H9 (cell line): Measurements from ENCODE around the gene MAMDC4. TPM values are rescaled to one million over a fixed set of nuclear protein-coding genes. Genes with fewer than 3 reads are reported as not detected.

Source experiments
- DNase-seq: peaks from one replicate; pipeline ENCODE4 v3.0.0-alpha.2; 2017
- H2AFZ ChIP-seq: one replicate; pipeline ENCODE4 v1.6.1; 2013; ENCODE audit warnings: mild to moderate bottlenecking, low read length, control low read depth, moderate library complexity
- H2AK5ac ChIP-seq: 2 replicates; pipeline ENCODE4 v1.6.1; 2013; ENCODE audit warnings: low read length, control low read depth, mixed read lengths; ENCODE audit not compliant: insufficient read length
- H2BK120ac ChIP-seq: one replicate; pipeline ENCODE4 v1.6.1; 2013; ENCODE audit warnings: low read depth, mild to moderate bottlenecking, low read length, control low read depth, inconsistent platforms; ENCODE audit not compliant: poor library complexity, severe bottlenecking
- H2BK12ac ChIP-seq: 2 replicates; pipeline ENCODE4 v1.6.1; 2013; ENCODE audit warnings: low read length, control low read depth, mixed read lengths, low read depth; ENCODE audit not compliant: insufficient read length
- H2BK15ac ChIP-seq: 2 replicates; pipeline ENCODE4 v1.6.1; 2013; ENCODE audit warnings: low read depth, low read length, control low read depth
- H2BK20ac ChIP-seq: one replicate; pipeline ENCODE4 v1.6.1; 2013; ENCODE audit warnings: low read depth, mild to moderate bottlenecking, low read length, control low read depth, inconsistent platforms; ENCODE audit not compliant: poor library complexity, severe bottlenecking
- H2BK5ac ChIP-seq: 2 replicates; pipeline ENCODE4 v1.6.1; 2013; ENCODE audit warnings: low read length, control low read depth, mixed read lengths; ENCODE audit not compliant: insufficient read length
- H3K14ac ChIP-seq: 2 replicates; pipeline ENCODE4 v1.6.1; 2013; ENCODE audit warnings: low read length, control low read depth; ENCODE audit not compliant: insufficient read depth
- H3K18ac ChIP-seq: 2 replicates; pipeline ENCODE4 v1.6.1; 2013; ENCODE audit warnings: low read depth, mild to moderate bottlenecking, mixed read lengths, low read length, control low read depth; ENCODE audit not compliant: insufficient read length
- H3K23ac ChIP-seq: 2 replicates; pipeline ENCODE4 v1.6.1; 2013; ENCODE audit warnings: low read length, control low read depth, mixed read lengths, low read depth; ENCODE audit not compliant: insufficient read length
- H3K23me2 ChIP-seq: 2 replicates; pipeline ENCODE4 v1.6.1; 2013; ENCODE audit warnings: low read depth, mild to moderate bottlenecking, mixed read lengths, low read length, control low read depth; ENCODE audit not compliant: insufficient read length, poor library complexity, severe bottlenecking
- H3K27ac ChIP-seq: 2 replicates; pipeline ENCODE4 v1.5.1; 2013; ENCODE audit warnings: low read length, control low read depth, mixed read lengths, low read depth; ENCODE audit not compliant: insufficient read length
- H3K27me3 ChIP-seq: 2 replicates; pipeline ENCODE4 v1.6.1; 2013; ENCODE audit warnings: low read length, control low read depth, inconsistent platforms; ENCODE audit not compliant: insufficient read depth
- H3K4ac ChIP-seq: 2 replicates; pipeline ENCODE4 v1.6.1; 2013; ENCODE audit warnings: low read depth, mild to moderate bottlenecking, control low read depth, inconsistent platforms, low read length, moderate library complexity
- H3K4me1 ChIP-seq: 2 replicates; pipeline ENCODE4 v1.6.1; 2013; ENCODE audit warnings: low read length, control low read depth, inconsistent platforms; ENCODE audit not compliant: insufficient read depth
- H3K4me2 ChIP-seq: 2 replicates; pipeline ENCODE4 v1.6.1; 2013; ENCODE audit warnings: low read length, control low read depth, mixed read lengths; ENCODE audit not compliant: insufficient read length, insufficient read depth
- H3K56ac ChIP-seq: 2 replicates; pipeline ENCODE4 v1.6.1; 2013; ENCODE audit warnings: low read depth, mild to moderate bottlenecking, mixed read lengths, low read length, control low read depth; ENCODE audit not compliant: insufficient read length
- H3K79me1 ChIP-seq: 2 replicates; pipeline ENCODE4 v1.6.1; 2013; ENCODE audit warnings: low read depth, mild to moderate bottlenecking, moderate library complexity, low read length, control low read depth, inconsistent platforms; ENCODE audit not compliant: insufficient read depth, poor library complexity, severe bottlenecking
- H3K79me2 ChIP-seq: 2 replicates; pipeline ENCODE4 v1.6.1; 2013; ENCODE audit warnings: low read length, control low read depth, inconsistent platforms; ENCODE audit not compliant: insufficient read depth
- H3K9ac ChIP-seq: 2 replicates; pipeline ENCODE4 v1.6.1; 2013; ENCODE audit warnings: low read length, control low read depth, mixed read lengths; ENCODE audit not compliant: insufficient read length; ENCODE audit errors: extremely low read depth
- H3K9me3 ChIP-seq: one replicate; pipeline ENCODE4 v1.6.1; 2013; ENCODE audit warnings: low read depth, low read length, inconsistent platforms; ENCODE audit not compliant: control insufficient read depth
- H3T11ph ChIP-seq: one replicate; pipeline ENCODE4 v1.6.1; 2013; ENCODE audit warnings: mild to moderate bottlenecking, low read length, control low read depth, inconsistent platforms
- H4K20me1 ChIP-seq: one replicate; pipeline ENCODE4 v1.6.1; 2013; ENCODE audit not compliant: control insufficient read depth, insufficient read length, insufficient read depth
- H4K5ac ChIP-seq: 2 replicates; pipeline ENCODE4 v1.6.1; 2013; ENCODE audit warnings: low read depth, mild to moderate bottlenecking, mixed read lengths, low read length, control low read depth; ENCODE audit not compliant: insufficient read length
- H4K8ac ChIP-seq: replicated peaks from 2 replicates; pipeline ENCODE4 v1.6.1; 2013; ENCODE audit warnings: low read length, control low read depth, mixed read lengths, low read depth; ENCODE audit not compliant: insufficient read length
- H4K91ac ChIP-seq: 2 replicates; pipeline ENCODE4 v1.6.1; 2013; ENCODE audit warnings: low read depth, mild to moderate bottlenecking, moderate library complexity, mixed read lengths, low read length, control low read depth; ENCODE audit not compliant: insufficient read length
- H3K27ac Mint-ChIP-seq, 3 experiments: 2 replicates in 2 of 3; 3 replicates in 1 of 3; pipeline ENCODE4 v1.8.0; 2020 to 2021; ENCODE audit warnings: mixed read lengths in 3 of 3, mild to moderate bottlenecking in 1 of 3, moderate library complexity in 1 of 3
- H3K27me3 Mint-ChIP-seq: 2 replicates; pipeline ENCODE4 v1.8.0; 2021; ENCODE audit warnings: low read depth, mild to moderate bottlenecking, moderate library complexity, mixed read lengths
- H3K36me3 Mint-ChIP-seq, 3 experiments: 2 replicates in 2 of 3; 3 replicates in 1 of 3; pipeline ENCODE4 v1.8.0; 2020 to 2021; ENCODE audit warnings: low read depth in 3 of 3, mixed read lengths in 3 of 3; ENCODE audit not compliant: insufficient read depth in 1 of 3
- H3K4me1 Mint-ChIP-seq, 2 experiments: 2 replicates each; pipeline ENCODE4 v1.8.0; 2020; ENCODE audit warnings: mixed read lengths in 2 of 2
- H3K4me3 Mint-ChIP-seq, 2 experiments: 2 replicates in 1 of 2; 3 replicates in 1 of 2; pipeline ENCODE4 v1.8.0; 2020 to 2021; ENCODE audit warnings: mild to moderate bottlenecking in 2 of 2, mixed read lengths in 2 of 2, moderate library complexity in 1 of 2
- H3K9me3 Mint-ChIP-seq, 2 experiments: 2 replicates in 1 of 2; 3 replicates in 1 of 2; pipeline ENCODE4 v1.8.0; 2020; ENCODE audit warnings: mild to moderate bottlenecking in 2 of 2, mixed read lengths in 2 of 2, moderate library complexity in 1 of 2
- WGBS: extraction: QIAGEN DNeasy Blood & Tissue Kit; methylation state at CpG from one replicate; pipeline ENCODE4 v1.1.7; 2013; ENCODE audit warnings: missing lambda C conversion rate, low lambda C conversion rate, mixed read lengths; ENCODE audit not compliant: insufficient read length; ENCODE audit errors: extremely low coverage; 5-methylcytosine and 5-hydroxymethylcytosine counted together
- total RNA-seq: library from RNA; stranded (reverse); gene quantifications from 2 replicates; pipeline ENCODE4 v1.2.1, GENCODE V29; 2021
- TF ChIP-seq, protein P1 (sequence below): fragments of 200-600 bp; sonication (generic); conservative IDR thresholded peaks from 3 replicates; pipeline ENCODE4 v1.8.0; 2021; ENCODE audit warnings: antibody characterized with exemption, mild to moderate bottlenecking

Gene MAMDC4
- total RNA-seq, 1 experiment from 2014 or later = 9.2 TPM

DNA sequence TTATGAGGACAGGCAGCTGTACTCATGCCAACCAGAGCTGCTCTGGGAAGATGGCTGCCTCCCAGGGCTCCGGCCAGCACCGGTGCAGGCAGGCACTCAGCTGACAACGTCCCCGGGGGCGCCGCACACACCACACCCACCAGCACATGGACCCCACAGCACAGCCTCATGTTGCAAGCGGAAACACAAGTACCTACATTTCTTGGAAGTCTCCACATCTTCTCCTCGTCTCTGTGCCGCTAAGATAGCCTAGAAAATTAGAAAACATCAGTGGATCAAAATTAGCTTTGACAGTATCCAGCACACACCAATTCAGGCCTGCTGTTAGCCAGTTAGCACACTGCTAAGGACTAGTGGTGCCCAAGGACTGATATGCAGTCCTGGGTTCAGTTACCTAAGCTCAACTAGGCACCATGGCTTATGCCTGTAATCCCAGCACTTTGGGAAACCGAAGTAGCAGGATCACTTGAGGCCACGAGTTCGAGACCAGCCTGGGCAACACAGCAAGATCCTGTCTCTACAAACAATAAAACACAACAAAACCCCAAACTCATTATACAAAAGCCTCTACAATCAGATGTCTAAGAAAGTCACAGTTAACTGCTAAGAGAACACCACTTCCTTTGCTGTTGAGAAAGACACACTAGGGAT is 11.6 kb downstream of the MAMDC4 start:
- Histone ChIP-seq H3K56ac (no peak overlapping the region), H4K20me1 (no peaks in the 10 kb centered on the region), H2AK5ac (no peak overlapping the region), H3K4ac (no peak overlapping the region), H3K23me2 (peaks cover 4% of the 10 kb centered on the region), H3K79me2 (peaks cover 2% of the 10 kb centered on the region; the same call in 1 of the 2 replicates), H4K91ac (no peak overlapping the region), H3K79me1 (peaks cover 2% of the 10 kb centered on the region), H3K4me1 (0 out of 2 replicates have a peak, but pooled peaks cover 3% of the 10 kb centered on the region), H3K4me2 (no peak overlapping the region), H4K8ac (no peak overlapping the region), H2BK120ac (no peak overlapping the region), H2BK20ac (no peak overlapping the region), H3K14ac (no peak overlapping the region), H3K27ac (no peak overlapping the region), H3K9me3 (peaks cover 5% of the 10 kb centered on the region), H3K18ac (no peak overlapping the region), H2BK12ac (no peak overlapping the region), H3K23ac (no peak overlapping the region), H2AFZ (no peak overlapping the region), H2BK5ac (no peak overlapping the region), H4K5ac (no peak overlapping the region), H3K9ac (no peak overlapping the region), H3T11ph (no peak overlapping the region), H2BK15ac (no peak overlapping the region), H3K27me3 (no peaks in the 10 kb centered on the region)
- Mint-ChIP-seq H3K4me1 (peaks cover 5 to 6% of the 10 kb centered on the region in 2 experiments), H3K4me3 (peak overlapping the region in 1 of 2 experiments; percentile 32; a peak in 1 of 5 replicates), H3K27ac (no peak overlapping the region), H3K36me3 (peaks cover 22 to 56% (median 51%) of the 10 kb centered on the region in 3 experiments), H3K9me3 (peaks cover 13 to 19% of the 10 kb centered on the region in 2 experiments), H3K27me3 (peaks cover 2% of the 10 kb centered on the region)
- no peak for DNase-seq
- TF ChIP-seq, protein P1, sequence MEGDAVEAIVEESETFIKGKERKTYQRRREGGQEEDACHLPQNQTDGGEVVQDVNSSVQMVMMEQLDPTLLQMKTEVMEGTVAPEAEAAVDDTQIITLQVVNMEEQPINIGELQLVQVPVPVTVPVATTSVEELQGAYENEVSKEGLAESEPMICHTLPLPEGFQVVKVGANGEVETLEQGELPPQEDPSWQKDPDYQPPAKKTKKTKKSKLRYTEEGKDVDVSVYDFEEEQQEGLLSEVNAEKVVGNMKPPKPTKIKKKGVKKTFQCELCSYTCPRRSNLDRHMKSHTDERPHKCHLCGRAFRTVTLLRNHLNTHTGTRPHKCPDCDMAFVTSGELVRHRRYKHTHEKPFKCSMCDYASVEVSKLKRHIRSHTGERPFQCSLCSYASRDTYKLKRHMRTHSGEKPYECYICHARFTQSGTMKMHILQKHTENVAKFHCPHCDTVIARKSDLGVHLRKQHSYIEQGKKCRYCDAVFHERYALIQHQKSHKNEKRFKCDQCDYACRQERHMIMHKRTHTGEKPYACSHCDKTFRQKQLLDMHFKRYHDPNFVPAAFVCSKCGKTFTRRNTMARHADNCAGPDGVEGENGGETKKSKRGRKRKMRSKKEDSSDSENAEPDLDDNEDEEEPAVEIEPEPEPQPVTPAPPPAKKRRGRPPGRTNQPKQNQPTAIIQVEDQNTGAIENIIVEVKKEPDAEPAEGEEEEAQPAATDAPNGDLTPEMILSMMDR = no peak
- WGBS = no CpG with 5 or more reads among the region's 12 CpGs
